GM21529 (cell line): ENCODE results near the gene PDE2A.

Source experiments
- ATAC-seq: cut with Tn5 transposase; IDR thresholded peaks from one replicate; pipeline ENCODE4 v1.9.1; 2021; ENCODE audit not compliant: unreplicated experiment

The PDE2A gene

DNA sequence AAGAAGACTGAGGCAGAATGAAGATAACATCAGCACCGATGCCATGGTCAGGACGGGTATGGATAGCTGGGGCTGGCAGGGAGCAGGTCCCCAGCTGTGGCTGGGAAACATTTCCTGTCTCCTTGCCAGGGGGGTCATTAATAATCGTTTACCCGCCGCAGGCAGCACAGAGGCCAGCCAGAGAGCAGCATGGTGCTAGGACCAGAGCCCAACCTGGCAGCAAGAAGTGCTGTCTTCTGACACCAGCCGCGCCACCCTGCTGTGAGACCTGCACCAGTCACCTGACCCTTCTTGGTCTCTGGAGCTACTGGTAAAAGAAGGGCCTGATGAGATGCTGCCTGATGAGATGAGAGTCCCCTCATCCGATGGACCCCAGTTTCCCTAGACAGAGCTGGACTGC is 36.3 kb downstream of the PDE2A start:
- ATAC-seq, result no peak

DNA sequence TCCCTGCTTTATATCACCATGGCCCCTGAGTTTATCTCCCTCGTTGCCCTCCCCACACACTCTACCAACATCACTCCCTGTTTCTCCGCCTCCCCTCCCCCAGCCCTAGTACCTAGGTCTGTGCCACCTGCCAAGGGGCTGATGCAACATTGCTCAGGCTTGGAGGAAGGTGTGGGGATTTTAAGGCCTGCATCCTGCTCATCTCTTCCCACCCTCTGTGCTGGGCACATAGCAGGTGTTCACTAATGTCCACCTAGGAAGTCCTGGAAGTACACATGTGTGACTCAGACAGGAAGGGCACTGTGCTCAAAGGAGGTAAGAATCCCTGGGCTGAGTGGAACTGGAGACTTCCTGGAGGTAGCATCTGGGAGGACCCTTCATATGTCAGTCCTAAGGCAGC is 37.0 kb downstream of the PDE2A start:
- ATAC-seq, result no peak

GRCh38 chr11:72636376-72636775 is 37.8 kb downstream of the PDE2A start:
- no peak for ATAC-seq

- no peak for ATAC-seq
Observed at GRCh38 chr11:72635933-72636332, 38.3 kb downstream of the PDE2A start.

GRCh38 chr11:72635309-72635915 is 38.8 kb downstream of the PDE2A start:
- no peak for ATAC-seq

DNA sequence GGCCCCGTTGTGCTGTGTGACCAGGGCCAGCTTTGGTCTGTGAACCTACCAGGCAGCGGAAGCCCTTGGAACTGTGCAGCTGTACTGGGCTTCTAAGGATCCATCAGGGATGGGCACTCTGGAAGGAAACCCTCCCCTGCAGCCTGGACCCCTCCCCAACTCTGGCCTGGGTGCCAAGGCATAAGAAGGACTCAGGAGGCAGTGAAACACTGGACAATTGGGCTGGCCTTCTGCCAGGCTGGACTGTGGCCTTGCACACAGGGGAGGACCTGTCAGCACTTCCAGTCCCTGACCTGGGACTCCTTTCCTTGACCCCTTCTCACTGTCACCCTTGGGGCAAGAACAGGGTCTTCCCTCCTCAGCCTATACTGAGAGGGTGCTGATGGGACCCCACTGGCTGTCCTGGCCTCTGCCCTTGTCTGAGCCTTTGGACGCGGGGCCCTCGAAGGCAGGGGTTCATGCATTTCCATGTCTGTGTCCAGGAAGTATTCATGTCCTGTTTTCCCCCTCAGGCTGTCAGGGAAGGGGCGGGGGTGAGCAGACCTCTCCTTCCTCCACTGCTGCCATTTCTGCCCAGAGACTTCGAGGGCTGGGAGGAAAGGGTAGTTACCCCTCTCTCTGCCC is 39.6 kb downstream of the PDE2A start:
- no peak for ATAC-seq

GRCh38 chr11:72634016-72634415 is 40.2 kb downstream of the PDE2A start:
- no peak for ATAC-seq

- ATAC-seq, result no peak
Observed at GRCh38 chr11:72633068-72633467, 41.2 kb downstream of the PDE2A start.

DNA sequence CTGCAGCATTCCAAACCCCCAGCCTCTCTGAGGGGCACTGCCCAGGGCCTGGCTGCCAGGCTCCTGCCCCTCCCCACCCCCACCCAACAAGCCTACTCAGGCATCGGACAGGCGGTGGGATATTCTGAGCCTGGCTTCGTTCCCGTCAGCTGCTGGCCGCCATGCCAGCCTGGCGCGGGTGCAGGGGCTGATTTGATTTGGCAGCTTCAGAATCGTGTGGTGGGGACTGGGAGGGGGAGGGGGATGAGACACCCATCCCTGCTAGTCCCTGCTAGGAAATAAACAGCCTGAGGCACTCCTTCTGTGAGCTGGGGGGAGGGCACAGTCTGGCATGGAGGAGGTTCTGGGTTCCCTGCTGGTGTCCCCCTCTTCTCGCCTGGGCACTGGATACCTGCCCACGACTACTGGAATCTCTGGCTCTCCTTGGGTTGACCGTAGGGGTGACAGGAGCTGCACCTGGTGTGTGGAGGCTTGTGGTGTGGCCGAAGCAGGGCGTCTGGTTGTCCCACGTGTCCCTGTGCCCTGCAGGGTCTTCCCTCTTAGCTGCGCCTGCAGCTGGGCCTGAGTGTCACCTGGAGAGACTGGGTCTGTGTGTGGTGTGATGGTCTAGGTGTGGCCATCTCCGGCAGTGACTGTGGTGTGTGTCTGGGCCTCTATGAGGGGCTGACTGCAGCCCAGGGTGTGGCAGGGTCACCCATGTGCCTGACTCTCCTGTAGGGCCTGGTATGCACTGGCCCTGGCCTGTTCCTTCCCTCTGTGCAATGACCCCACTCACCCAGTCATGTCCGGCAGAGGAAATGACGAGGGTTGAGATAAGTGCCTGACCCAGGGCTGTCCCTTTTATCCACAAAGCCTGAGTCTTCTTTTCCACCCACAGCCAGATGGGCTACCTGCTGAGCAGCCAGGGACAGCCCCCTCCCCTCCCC is 42.2 kb downstream of the PDE2A start:
- no peak for ATAC-seq

- no peak for ATAC-seq
Observed at GRCh38 chr11:72630104-72630852, 43.9 kb downstream of the PDE2A start.

GRCh38 chr11:72629266-72629665 is 45.0 kb downstream of the PDE2A start:
- no peak for ATAC-seq

DNA sequence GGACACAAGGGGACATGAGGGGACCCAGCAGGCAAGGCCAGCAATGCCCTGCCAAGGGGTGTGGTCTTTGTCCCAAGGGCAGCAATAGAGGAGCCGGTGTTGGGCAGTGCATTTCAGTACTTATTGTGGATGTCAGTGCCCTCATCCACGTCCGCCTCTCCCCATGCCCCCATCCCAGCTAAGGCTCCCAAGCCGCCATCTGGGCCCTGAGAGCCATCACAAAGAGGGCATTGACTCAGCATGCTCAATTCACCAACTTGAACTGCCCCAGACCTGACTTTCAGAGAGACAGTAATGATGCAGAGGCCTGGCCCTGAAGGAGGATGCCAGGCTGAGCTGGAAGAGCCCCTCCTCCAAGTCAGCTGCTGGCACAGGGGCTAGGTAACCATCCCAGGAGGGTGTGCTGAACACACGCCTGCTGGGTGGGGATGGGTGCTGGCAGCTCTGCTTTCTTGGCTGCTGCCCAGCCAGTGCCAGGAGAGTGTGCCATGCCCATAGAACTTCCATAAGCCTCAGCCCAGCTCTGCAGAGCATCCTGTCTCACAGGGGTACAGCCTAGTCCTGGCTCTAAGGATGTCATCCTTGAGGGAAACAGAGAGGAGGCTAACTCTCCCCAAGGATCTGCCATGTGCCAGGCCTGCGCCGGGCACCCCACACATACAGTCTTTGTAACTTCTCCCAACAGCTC is 46.5 kb downstream of the PDE2A start:
- no peak for ATAC-seq

- ATAC-seq, result no peak
Observed at GRCh38 chr11:72626414-72626936, 47.7 kb downstream of the PDE2A start.

DNA sequence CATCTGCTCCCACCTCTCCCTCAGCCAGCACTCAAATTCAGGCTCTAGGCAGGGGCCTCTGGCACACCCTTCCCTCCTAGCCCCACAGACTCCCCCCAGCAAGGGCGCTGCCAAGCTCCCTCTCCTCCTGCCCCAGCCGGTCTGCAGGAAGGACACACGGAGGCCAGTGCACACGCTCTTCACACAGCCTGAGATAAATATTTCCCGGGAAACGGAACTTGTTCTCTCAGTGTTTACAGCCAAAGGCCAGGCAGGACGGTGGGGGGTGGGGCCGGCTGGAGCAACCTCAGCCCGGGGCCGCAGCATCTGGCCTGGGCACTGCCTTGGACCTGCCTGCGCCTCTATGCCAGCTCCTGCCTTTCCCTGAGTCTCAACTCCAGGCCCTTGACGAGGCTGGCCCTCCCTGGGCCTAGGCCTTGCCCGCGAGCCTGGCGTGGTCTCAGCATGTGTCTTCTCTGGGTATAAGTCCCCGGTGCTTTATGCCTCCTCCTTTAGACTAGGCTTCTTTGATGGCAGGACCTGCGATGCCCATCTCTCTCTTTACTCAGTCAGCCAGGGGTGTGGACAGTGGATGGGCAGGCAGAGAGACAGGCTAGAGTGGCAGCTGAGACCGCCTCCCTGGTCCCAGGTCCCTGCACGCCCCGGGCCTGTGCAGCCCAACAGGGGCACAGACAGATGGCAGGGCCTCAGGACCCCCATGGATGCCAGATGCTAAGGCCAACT is 48.4 kb downstream of the PDE2A start:
- no peak for ATAC-seq

DNA sequence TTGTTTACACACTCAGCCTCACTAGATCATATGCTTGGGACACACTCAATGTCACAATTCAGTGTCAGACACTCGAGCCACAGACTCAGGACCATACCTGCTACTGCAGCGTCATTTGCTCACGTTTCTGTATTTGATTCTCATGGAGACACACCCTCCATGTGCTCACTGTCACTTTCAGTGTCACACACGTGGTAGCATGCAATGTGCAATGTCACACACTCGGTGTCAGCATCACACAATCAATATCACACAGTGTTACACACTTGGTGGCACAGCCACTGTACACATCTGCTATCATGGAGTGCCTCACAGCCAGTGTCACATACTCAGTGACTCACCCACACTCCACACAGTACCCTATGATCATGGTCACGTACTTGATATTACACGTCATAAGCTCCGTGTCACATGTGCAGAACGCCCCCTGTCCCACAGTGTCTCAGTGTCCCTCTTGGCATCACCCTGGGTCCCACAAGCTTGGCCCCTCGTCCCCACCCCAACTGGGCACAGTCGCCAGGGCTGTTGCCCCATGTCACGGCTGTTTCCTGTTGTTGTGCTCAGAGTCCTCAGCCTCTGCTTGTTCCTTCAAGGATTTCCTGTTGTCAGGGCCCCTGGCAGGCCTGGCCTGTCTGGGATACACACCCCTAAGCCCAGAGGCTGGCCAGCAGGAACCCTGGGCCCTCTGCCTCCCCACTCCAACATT is 49.6 kb downstream of the PDE2A start:
- ATAC-seq, result no peak

- no peak for ATAC-seq
Observed at GRCh38 chr11:72623052-72623451, 51.2 kb downstream of the PDE2A start.

DNA sequence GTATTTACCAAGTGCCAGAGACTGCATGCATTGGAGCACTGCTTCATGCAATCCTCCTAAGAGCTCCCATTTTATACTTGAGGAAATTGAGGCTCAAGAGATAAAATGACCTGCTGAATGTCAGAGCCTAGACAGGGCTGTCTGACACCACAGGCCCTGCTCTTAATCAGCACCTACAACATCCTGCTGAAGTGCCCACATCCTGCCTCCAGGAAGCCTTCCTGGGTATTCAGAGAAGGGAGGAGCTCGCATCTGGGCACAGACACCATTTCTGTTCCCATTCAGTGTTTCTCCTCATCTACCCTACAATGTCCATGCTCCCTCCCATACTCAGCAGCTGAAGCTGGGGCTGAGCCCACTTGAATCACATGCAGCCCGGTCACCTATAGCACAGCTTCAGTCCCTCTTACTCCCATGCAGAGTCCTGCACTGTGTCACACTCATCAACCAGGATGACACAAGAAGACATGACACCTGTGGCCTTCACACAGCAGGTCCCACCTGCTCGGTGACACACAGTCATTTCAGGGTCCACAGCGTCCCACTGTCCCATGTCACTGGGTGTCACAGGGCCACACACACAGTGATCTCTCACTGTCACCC is 53.1 kb downstream of the PDE2A start:
- ATAC-seq, result no peak

DNA sequence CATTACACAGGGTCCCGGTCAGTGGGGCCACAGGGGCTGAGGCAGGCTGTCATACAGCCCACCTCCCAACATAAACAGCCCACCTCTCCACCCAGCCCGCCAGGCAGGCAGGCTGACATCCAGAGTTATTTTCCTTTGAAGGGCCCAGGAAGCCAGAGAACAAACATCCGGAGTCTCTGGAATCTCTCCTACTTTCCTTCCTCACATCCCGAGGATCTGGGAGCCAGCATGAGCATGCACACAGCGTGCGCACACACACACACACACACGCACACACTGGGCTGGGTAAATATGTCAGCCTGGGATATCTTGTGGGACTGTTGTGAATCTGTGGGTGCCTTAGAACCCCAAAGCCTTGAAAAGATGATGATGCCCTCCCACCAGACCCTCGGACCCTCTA is 55.4 kb downstream of the PDE2A start:
- ATAC-seq, result no peak
